Dedifferentiated amniotic fluid mesenchymal stem cell (primary cell): ENCODE measurements around the gene HSPA9.
A peak's percentile ranks its signal among the peaks of the same experiment; 100 is the strongest.

ENCODE experiments used
- DNase-seq: peaks from one replicate; pipeline ENCODE4 v3.0.0-alpha.2; 2016; ENCODE audit errors: extremely low spot score

The HSPA9 gene

GRCh38 chr5:138560971-138561370, 14.2 kb downstream of the HSPA9 start:
- no peak for DNase-seq

- no peak for DNase-seq
Observed at GRCh38 chr5:138559937-138560336, 15.3 kb downstream of the HSPA9 start.

- DNase-seq: no peak
Observed at GRCh38 chr5:138557677-138558076, 17.5 kb downstream of the HSPA9 start.

GRCh38 chr5:138554143-138554542, 21.1 kb downstream of the HSPA9 start:
- DNase-seq: no peak

GRCh38 chr5:138553437-138554095, 21.6 kb downstream of the HSPA9 start:
- no peak for DNase-seq

GRCh38 chr5:138552657-138553056, 22.5 kb downstream of the HSPA9 start:
- DNase-seq: no peak

- no peak for DNase-seq
Observed at GRCh38 chr5:138549414-138549813, 25.8 kb downstream of the HSPA9 start.

GRCh38 chr5:138545919-138546562, 29.2 kb downstream of the HSPA9 start:
- DNase-seq: no peak

- peak; percentile 30 for DNase-seq
Observed at GRCh38 chr5:138544181-138545134, 30.7 kb downstream of the HSPA9 start.

GRCh38 chr5:138543730-138544104, 31.5 kb downstream of the HSPA9 start:
- DNase-seq: no peak

- peak; percentile 99 for DNase-seq
Observed at GRCh38 chr5:138542956-138543729, 32.1 kb downstream of the HSPA9 start, which contains the start of gene ETF1. Gene ETF1, minus strand, starts transcription at chr5:138543236. Its CDS starts 318 bp downstream, at chr5:138542918.

- no peak for DNase-seq
Observed at GRCh38 chr5:138542180-138542955, 32.8 kb downstream of the HSPA9 start.

- DNase-seq: peak; percentile 51
Observed at GRCh38 chr5:138541511-138542179, 33.6 kb downstream of the HSPA9 start.

- DNase-seq: no peak
Observed at GRCh38 chr5:138539791-138540190, 35.4 kb downstream of the HSPA9 start.

- no peak for DNase-seq
Observed at GRCh38 chr5:138538943-138539627, 36.1 kb downstream of the HSPA9 start.

GRCh38 chr5:138536665-138537315, 38.4 kb downstream of the HSPA9 start:
- no peak for DNase-seq

GRCh38 chr5:138536215-138536614, 39.0 kb downstream of the HSPA9 start:
- DNase-seq: no peak

- no peak for DNase-seq
Observed at GRCh38 chr5:138533973-138534941, 40.9 kb downstream of the HSPA9 start.
